ENCODE results near the gene DGCR8. TPM values are rescaled to one million over a fixed set of nuclear protein-coding genes. Genes with fewer than 3 reads are reported as not detected.

The DGCR8 gene
- total and polyA plus RNA-seq, 10 donors: 7.8 to 62.7 (median 31.4) TPM

GRCh38 chr22:20140107-20140445 lies 60.0 kb downstream of the DGCR8 start:
- no peak for DNase-seq
- intact Hi-C loops (cut with DNase I; ENCODE audit: low total_unique reads): no loop called here
- no peak overlapping the region for H3K4me3 ChIP-seq
- no peaks in the 10 kb centered on the region for H3K9me3 ChIP-seq
- 91 to 100% (median 94%) methylated on average over 2 to 11 of the region's 11 CpGs for WGBS, 5 donors
- H3K27me3 ChIP-seq (replicated peaks in 1 of 7): no peaks in the 10 kb centered on the region
- H3K36me3 ChIP-seq: peaks cover 0 to 62% (median 22%) of the 10 kb centered on the region in 6 donors
- peaks cover 5 to 39% (median 33%) of the 10 kb centered on the region in 6 donors for H3K4me1 ChIP-seq
- TF ChIP-seq POLR2AphosphoS5 (IDR thresholded peaks at IDR 0.05): no peak
- TF ChIP-seq, protein P1, sequence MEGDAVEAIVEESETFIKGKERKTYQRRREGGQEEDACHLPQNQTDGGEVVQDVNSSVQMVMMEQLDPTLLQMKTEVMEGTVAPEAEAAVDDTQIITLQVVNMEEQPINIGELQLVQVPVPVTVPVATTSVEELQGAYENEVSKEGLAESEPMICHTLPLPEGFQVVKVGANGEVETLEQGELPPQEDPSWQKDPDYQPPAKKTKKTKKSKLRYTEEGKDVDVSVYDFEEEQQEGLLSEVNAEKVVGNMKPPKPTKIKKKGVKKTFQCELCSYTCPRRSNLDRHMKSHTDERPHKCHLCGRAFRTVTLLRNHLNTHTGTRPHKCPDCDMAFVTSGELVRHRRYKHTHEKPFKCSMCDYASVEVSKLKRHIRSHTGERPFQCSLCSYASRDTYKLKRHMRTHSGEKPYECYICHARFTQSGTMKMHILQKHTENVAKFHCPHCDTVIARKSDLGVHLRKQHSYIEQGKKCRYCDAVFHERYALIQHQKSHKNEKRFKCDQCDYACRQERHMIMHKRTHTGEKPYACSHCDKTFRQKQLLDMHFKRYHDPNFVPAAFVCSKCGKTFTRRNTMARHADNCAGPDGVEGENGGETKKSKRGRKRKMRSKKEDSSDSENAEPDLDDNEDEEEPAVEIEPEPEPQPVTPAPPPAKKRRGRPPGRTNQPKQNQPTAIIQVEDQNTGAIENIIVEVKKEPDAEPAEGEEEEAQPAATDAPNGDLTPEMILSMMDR (IDR thresholded peaks at IDR 0.05 in 8 of 11, conservative IDR thresholded peaks at IDR 0.05 in 3 of 11): no peak
- TF ChIP-seq POLR2A (IDR thresholded peaks at IDR 0.05): no peak
- H3K27ac ChIP-seq: no peak overlapping the region

- 89 to 97% (median 93%) methylated on average over 15 to 17 of the region's 17 CpGs for WGBS, 5 donors
- peaks cover 0 to 67% (median 22%) of the 10 kb centered on the region in 6 donors for H3K36me3 ChIP-seq
- intact Hi-C loops (cut with DNase I; ENCODE audit: low total_unique reads): no loop called here
- no peak overlapping the region for H3K27ac ChIP-seq
- no peaks in the 10 kb centered on the region for H3K27me3 ChIP-seq (replicated peaks in 1 of 7)
- peaks cover 5 to 34% (median 28%) of the 10 kb centered on the region in 6 donors for H3K4me1 ChIP-seq
- H3K9me3 ChIP-seq: no peaks in the 10 kb centered on the region
- TF ChIP-seq POLR2A (IDR thresholded peaks at IDR 0.05): no peak
- no peak overlapping the region for H3K4me3 ChIP-seq
- no peak for DNase-seq
These were observed 60.5 kb downstream of the DGCR8 start for GRCh38 chr22:20140521-20140964.

DNA sequence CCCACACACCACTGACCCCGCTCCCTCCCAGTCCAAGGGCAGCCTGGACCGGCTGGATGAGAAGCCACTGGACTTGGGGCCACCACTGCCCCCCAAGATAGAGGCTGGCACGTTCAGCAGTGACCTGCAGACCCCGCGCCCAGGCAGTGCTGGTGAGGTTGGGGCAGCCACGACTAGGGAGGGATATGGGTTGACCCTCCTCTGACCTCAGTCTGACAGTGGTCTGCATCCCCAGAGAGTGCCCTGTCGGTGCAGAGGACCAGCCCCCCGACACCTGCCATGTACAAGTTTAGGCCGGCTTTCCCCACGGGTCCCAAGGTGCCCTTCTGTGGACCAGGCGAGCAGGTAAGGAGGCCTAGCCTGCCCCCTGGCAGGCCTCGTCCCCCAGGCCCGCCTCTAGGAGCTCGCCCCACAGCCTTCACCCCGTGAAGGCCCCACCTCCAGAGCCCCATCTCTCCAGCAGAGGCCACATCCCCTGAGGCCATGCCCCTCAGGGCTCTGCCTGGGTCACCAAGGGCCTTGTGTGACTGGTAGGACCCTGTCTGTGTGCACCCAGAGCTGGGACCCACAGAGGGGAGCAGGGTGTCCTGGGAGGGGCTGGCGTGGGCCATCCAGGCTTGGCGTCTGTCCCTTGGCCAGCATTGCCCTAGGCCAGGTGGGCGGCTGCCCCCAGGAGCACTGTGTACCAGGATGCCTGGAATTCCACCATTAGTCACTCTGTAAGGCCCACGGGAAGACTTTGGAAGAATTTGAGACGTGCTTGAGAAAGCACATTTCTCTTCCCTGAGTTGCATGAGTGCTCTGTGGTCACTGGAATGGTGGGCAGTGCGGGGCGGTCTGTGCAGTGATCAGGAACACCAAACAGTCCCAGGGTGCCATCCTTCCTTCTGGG lies 61.4 kb downstream of the DGCR8 start:
- no peak for DNase-seq
- 85 to 91% (median 89%) methylated on average over 8 to 22 of the region's 22 CpGs for WGBS, 5 donors
- no peak overlapping the region for H3K4me3 ChIP-seq
- H3K9me3 ChIP-seq: no peaks in the 10 kb centered on the region
- no peak overlapping the region for H3K27ac ChIP-seq
- peaks cover 0 to 70% (median 22%) of the 10 kb centered on the region in 6 donors for H3K36me3 ChIP-seq
- peaks cover 5 to 25% (median 21%) of the 10 kb centered on the region in 6 donors for H3K4me1 ChIP-seq
- no peaks in the 10 kb centered on the region for H3K27me3 ChIP-seq (replicated peaks in 1 of 7)
- TF ChIP-seq POLR2AphosphoS5 (IDR thresholded peaks at IDR 0.05) (no peak), POLR2A (IDR thresholded peaks at IDR 0.05) (no peak)
- TF ChIP-seq, protein P1 (IDR thresholded peaks at IDR 0.05 in 8 of 11, conservative IDR thresholded peaks at IDR 0.05 in 3 of 11): no peak
- intact Hi-C loops (cut with DNase I; ENCODE audit: low total_unique reads): no loop called here

GRCh38 chr22:20142711-20143621 lies 62.9 kb downstream of the DGCR8 start:
- H3K9me3 ChIP-seq: no peaks in the 10 kb centered on the region
- H3K27me3 ChIP-seq (replicated peaks in 1 of 7): no peaks in the 10 kb centered on the region
- H3K36me3 ChIP-seq: peaks cover 0 to 70% (median 22%) of the 10 kb centered on the region in 6 donors
- intact Hi-C loops (cut with DNase I; ENCODE audit: low total_unique reads): no loop called here
- peaks cover 0 to 17% (median 7%) of the 10 kb centered on the region in 6 donors for H3K4me1 ChIP-seq
- TF ChIP-seq, protein P1 (IDR thresholded peaks at IDR 0.05 in 8 of 11, conservative IDR thresholded peaks at IDR 0.05 in 3 of 11): no peak
- TF ChIP-seq POLR2AphosphoS5 (IDR thresholded peaks at IDR 0.05) (no peak), POLR2A (IDR thresholded peaks at IDR 0.05) (no peak)
- DNase-seq: no peak
- no peak overlapping the region for H3K4me3 ChIP-seq
- no peak overlapping the region for H3K27ac ChIP-seq
- 92 to 96% (median 93%) methylated on average over 51 to 65 of the region's 65 CpGs for WGBS, 5 donors

Measured in spleen (tissue), 11 donors.